Endothelial cell of umbilical vein (primary cell): ENCODE results near the gene CACNA2D3. TPM values are rescaled to one million over a fixed set of nuclear protein-coding genes. Genes with fewer than 3 reads are reported as not detected.

Experiments
- BruUV-seq: library from RNA; stranded (reverse); fragments of 400-500 nt; replicated peaks from 2 replicates; lab custom pipeline; 2021; lab: Mats Ljungman, UMichigan
- CTCF ChIA-PET: fragments of 300-600, 350-600 bp; sonication (Branson Sonifier 250); formaldehyde crosslinking; loops from one replicate; lab custom pipeline; 2021; ENCODE audit warnings: antibody characterized with exemption, inconsistent platforms; lab: Charles Lee
- POLR2A ChIA-PET: fragments of 300-600, 350-600 bp; sonication (Branson Sonifier 250); formaldehyde crosslinking; loops from one replicate; lab custom pipeline; 2021; ENCODE audit warnings: antibody characterized with exemption, inconsistent platforms; lab: Charles Lee
- DNase-seq: peaks from one replicate; pipeline ENCODE4 v3.0.0-alpha.2; 2011; ENCODE audit warnings: low read depth, low spot score
- FAIRE-seq: peaks from 2 replicates; lab custom pipeline; 2011; peaks lifted over from hg19 to GRCh38; lab: Jason Lieb, UNC
- H2AFZ ChIP-seq: 2 replicates; pipeline ENCODE4 v1.6.0; 2012; ENCODE audit warnings: low read depth, low read length, control low read depth, inconsistent platforms
- H3K27ac ChIP-seq: 2 replicates; pipeline ENCODE4 v1.5.1; 2011; ENCODE audit warnings: low read depth, mild to moderate bottlenecking, control low read depth, low read length, moderate library complexity; ENCODE audit not compliant: insufficient read depth
- H3K27me3 ChIP-seq, 2 experiments: 2 replicates each; pipeline versions ENCODE4 v1.6.0 to v1.6.1; 2011; ENCODE audit warnings: low read length in 2 of 2, mixed read lengths in 1 of 2; ENCODE audit not compliant: control insufficient read depth in 2 of 2, insufficient read depth in 2 of 2
- H3K36me3 ChIP-seq, 2 experiments: 2 replicates in 1 of 2; 3 replicates in 1 of 2; pipeline ENCODE4 v1.5.1; 2011; ENCODE audit warnings: low read length in 2 of 2, mild to moderate bottlenecking in 1 of 2, moderate library complexity in 1 of 2; ENCODE audit not compliant: control insufficient read depth in 2 of 2, insufficient read depth in 2 of 2; ENCODE audit errors: extremely low read depth in 1 of 2
- H3K4me1 ChIP-seq: 3 replicates; pipeline ENCODE4 v1.5.1; 2011; ENCODE audit warnings: mild to moderate bottlenecking, low read length; ENCODE audit not compliant: control insufficient read depth, insufficient read depth; ENCODE audit errors: extremely low read depth
- H3K4me2 ChIP-seq: 2 replicates; pipeline ENCODE4 v1.6.1; 2011; ENCODE audit warnings: low read length, control low read depth, mixed read lengths; ENCODE audit not compliant: insufficient read depth
- H3K4me3 ChIP-seq, 3 experiments: fragments of 200-600 bp in 1 of 3; sonication (generic), shearing (Covaris generic) in 1 of 3; replicated peaks in 1 of 3; 2 replicates each; pipeline ENCODE4 v1.5.1; 2011 to 2016; ENCODE audit warnings: control low read depth in 3 of 3, low read length in 3 of 3, mild to moderate bottlenecking in 2 of 3, inconsistent platforms in 1 of 3, low read depth in 1 of 3, moderate library complexity in 1 of 3; ENCODE audit not compliant: insufficient read depth in 1 of 3
- H3K79me2 ChIP-seq: 2 replicates; pipeline ENCODE4 v1.6.0; 2012; ENCODE audit warnings: low read length, inconsistent platforms; ENCODE audit not compliant: control insufficient read depth, insufficient read depth
- H3K9ac ChIP-seq: replicated peaks from 2 replicates; pipeline ENCODE3; 2011; ENCODE audit warnings: low read length, control low read depth; ENCODE audit not compliant: insufficient read depth; ENCODE audit errors: extremely low read depth
- H3K9me1 ChIP-seq: replicated peaks from 3 replicates; pipeline ENCODE4 v1.6.0; 2011; ENCODE audit warnings: mild to moderate bottlenecking, low read length; ENCODE audit not compliant: control insufficient read depth, insufficient read depth; ENCODE audit errors: extremely low read depth
- H3K9me3 ChIP-seq: replicated peaks from 2 replicates; pipeline ENCODE4 v1.5.1; 2012; ENCODE audit warnings: low read length, inconsistent platforms; ENCODE audit not compliant: control insufficient read depth, insufficient read depth
- H4K20me1 ChIP-seq: replicated peaks from 2 replicates; pipeline ENCODE3; 2011; ENCODE audit warnings: mild to moderate bottlenecking, low read length; ENCODE audit not compliant: control insufficient read depth, insufficient read depth; ENCODE audit errors: extremely low read depth
- CTCF ChIP-seq, 2 donors: IDR thresholded peaks; 1 replicate in 1 of 2; 2 replicates in 1 of 2; pipeline ENCODE4 v1.5.1; 2011; ENCODE audit warnings: low read length in 2 of 2, mild to moderate bottlenecking in 2 of 2, moderate library complexity in 2 of 2, control low read depth in 1 of 2, inconsistent platforms in 1 of 2, low read depth in 1 of 2; ENCODE audit not compliant: insufficient read depth in 1 of 2; ENCODE audit errors: extremely low read depth in 1 of 2
- EZH2 ChIP-seq: IDR thresholded peaks from 2 replicates; pipeline ENCODE4 v1.6.1; 2012; ENCODE audit warnings: borderline replicate concordance, low read depth, mild to moderate bottlenecking, moderate library complexity, low read length, inconsistent platforms; ENCODE audit not compliant: severe bottlenecking
- FOS ChIP-seq: IDR thresholded peaks from 2 replicates; pipeline ENCODE4 v1.6.1; 2011; ENCODE audit warnings: mild to moderate bottlenecking, low read length, moderate library complexity, borderline replicate concordance; ENCODE audit not compliant: insufficient read depth
- GATA2 ChIP-seq: IDR thresholded peaks from 2 replicates; pipeline ENCODE4 v1.7.0; 2011; ENCODE audit warnings: low read depth, mild to moderate bottlenecking, moderate library complexity, mixed read lengths, low read length; ENCODE audit not compliant: insufficient read length, insufficient read depth
- JUN ChIP-seq: IDR thresholded peaks from 2 replicates; pipeline ENCODE4 v1.6.1; 2011; ENCODE audit warnings: borderline replicate concordance, low read depth; ENCODE audit not compliant: insufficient read length, insufficient read depth
- MAX ChIP-seq: IDR thresholded peaks from 2 replicates; pipeline ENCODE4 v1.6.1; 2011; ENCODE audit not compliant: insufficient read depth, insufficient read length
- MYC ChIP-seq: IDR thresholded peaks from one replicate; pipeline ENCODE4 v1.6.1; 2011; ENCODE audit warnings: mild to moderate bottlenecking, low read depth, low read length
- POLR2A ChIP-seq: IDR thresholded peaks from 2 replicates; pipeline ENCODE4 v1.6.1; 2012; ENCODE audit warnings: low read depth, mild to moderate bottlenecking, control low read depth, low read length
- POLR2AphosphoS5 ChIP-seq: IDR thresholded peaks from 2 replicates; pipeline ENCODE4 v1.6.1; 2012; ENCODE audit warnings: low read depth, mild to moderate bottlenecking, control low read depth, low read length, moderate library complexity; ENCODE audit not compliant: insufficient read depth
- dilution Hi-C: fragments of 300-500 bp; cut with MboI; formaldehyde crosslinking; loops from one replicate; pipeline ENCODE4 v1.15.0; 2019; ENCODE audit warnings: low sequenced_read_pairs; ENCODE audit not compliant: extremely low pct_ligation_motif_present
- intact Hi-C: fragments of 100-400 bp; cut with micrococcal nuclease; formaldehyde crosslinking; loops from one replicate; pipeline ENCODE4 v1.10.0; 2022
- polyA plus RNA-seq, 4 experiments: library from polyadenylated mRNA; depleted of rRNA in 3 of 4; stranded (reverse) in 3 of 4; unstranded in 1 of 4; fragments of >200 nt; gene quantifications; 2 replicates each; pipeline versions ENCODE4 v1.2.1 to v1.2.3, GENCODE V29; 2011 to 2012; ENCODE audit warnings: missing spikeins in 1 of 4
- total RNA-seq: library from RNA; stranded (reverse); gene quantifications from 2 replicates; pipeline ENCODE4 v1.2.3, GENCODE V29; 2021

Gene CACNA2D3
- total and polyA plus RNA-seq, 2 donors (not counting 3 experiments of a cell fraction or from before 2014, with no cell fraction given), result not detected

DNA sequence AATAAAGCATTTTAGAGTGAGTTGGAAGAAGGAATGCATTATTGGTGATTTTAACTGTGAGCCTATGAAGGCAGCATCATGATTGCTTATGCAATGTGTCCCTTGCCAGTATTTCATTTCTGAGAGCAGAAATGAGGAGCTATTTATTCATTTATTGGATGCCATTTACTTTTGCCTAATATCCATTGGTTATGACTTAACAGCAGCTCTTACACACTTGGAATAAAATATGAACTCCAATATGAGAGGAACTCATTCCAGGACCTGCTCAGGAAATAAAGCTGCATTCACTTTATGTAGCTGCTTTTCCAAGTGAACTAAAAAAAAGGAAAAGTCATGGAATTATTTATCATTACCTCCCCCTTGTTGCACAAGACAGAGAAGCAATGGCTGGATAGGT, 525.4 kb downstream of the CACNA2D3 start:
- H3K4me2 ChIP-seq, result no peak overlapping the region
- no peaks in the 10 kb centered on the region for H3K27me3 ChIP-seq
- no peak for FAIRE-seq
- H3K9me3 ChIP-seq, result peaks cover 2% of the 10 kb centered on the region
- no peaks in the 10 kb centered on the region for H3K79me2 ChIP-seq
- H2AFZ ChIP-seq, result no peak overlapping the region
- H3K4me1 ChIP-seq, result no peaks in the 10 kb centered on the region
- ChIA-PET POLR2A (no interaction called here), CTCF (no interaction called here)
- no peak overlapping the region for H3K27ac ChIP-seq
- no peaks in the 10 kb centered on the region for H4K20me1 ChIP-seq
- no peak overlapping the region for H3K4me3 ChIP-seq
- H3K9ac ChIP-seq, result no peak overlapping the region
- dilution Hi-C loops (no loop called here), intact Hi-C loops (loop anchor here (2.0 kb wide), 1 partner anchor 47 kb away; no protein-coding TSS in a partner anchor)
- BruUV-seq, result no TSS peak
- no peak for DNase-seq
- H3K36me3 ChIP-seq, result no peaks in the 10 kb centered on the region
- no peaks in the 10 kb centered on the region for H3K9me1 ChIP-seq
- TF ChIP-seq MAX (no peak), CTCF (IDR thresholded peaks at IDR 0.05; ENCODE audit: extremely low read depth in 1 of 2, insufficient read depth in 1 of 2, low read depth in 1 of 2, low read length in 2 of 2) (no peak), POLR2AphosphoS5 (no peak), POLR2A (no peak), GATA2 (no peak), FOS (no peak), EZH2 (no peak), JUN (no peak), MYC (no peak)
